H9 (cell line): ENCODE measurements around the gene ADAM17. TPM values are rescaled to one million over a fixed set of nuclear protein-coding genes. Genes with fewer than 3 reads are reported as not detected.

Experiments
- DNase-seq: peaks from one replicate; pipeline ENCODE4 v3.0.0-alpha.2; 2017
- H2AFZ ChIP-seq: one replicate; pipeline ENCODE4 v1.6.1; 2013; ENCODE audit warnings: mild to moderate bottlenecking, low read length, control low read depth, moderate library complexity
- H2AK5ac ChIP-seq: 2 replicates; pipeline ENCODE4 v1.6.1; 2013; ENCODE audit warnings: low read length, control low read depth, mixed read lengths; ENCODE audit not compliant: insufficient read length
- H2BK120ac ChIP-seq: one replicate; pipeline ENCODE4 v1.6.1; 2013; ENCODE audit warnings: low read depth, mild to moderate bottlenecking, low read length, control low read depth, inconsistent platforms; ENCODE audit not compliant: poor library complexity, severe bottlenecking
- H2BK12ac ChIP-seq: 2 replicates; pipeline ENCODE4 v1.6.1; 2013; ENCODE audit warnings: low read length, control low read depth, mixed read lengths, low read depth; ENCODE audit not compliant: insufficient read length
- H2BK15ac ChIP-seq: 2 replicates; pipeline ENCODE4 v1.6.1; 2013; ENCODE audit warnings: low read depth, low read length, control low read depth
- H2BK20ac ChIP-seq: one replicate; pipeline ENCODE4 v1.6.1; 2013; ENCODE audit warnings: low read depth, mild to moderate bottlenecking, low read length, control low read depth, inconsistent platforms; ENCODE audit not compliant: poor library complexity, severe bottlenecking
- H2BK5ac ChIP-seq: 2 replicates; pipeline ENCODE4 v1.6.1; 2013; ENCODE audit warnings: low read length, control low read depth, mixed read lengths; ENCODE audit not compliant: insufficient read length
- H3K14ac ChIP-seq: 2 replicates; pipeline ENCODE4 v1.6.1; 2013; ENCODE audit warnings: low read length, control low read depth; ENCODE audit not compliant: insufficient read depth
- H3K18ac ChIP-seq: 2 replicates; pipeline ENCODE4 v1.6.1; 2013; ENCODE audit warnings: low read depth, mild to moderate bottlenecking, mixed read lengths, low read length, control low read depth; ENCODE audit not compliant: insufficient read length
- H3K23ac ChIP-seq: 2 replicates; pipeline ENCODE4 v1.6.1; 2013; ENCODE audit warnings: low read length, control low read depth, mixed read lengths, low read depth; ENCODE audit not compliant: insufficient read length
- H3K23me2 ChIP-seq: 2 replicates; pipeline ENCODE4 v1.6.1; 2013; ENCODE audit warnings: low read depth, mild to moderate bottlenecking, mixed read lengths, low read length, control low read depth; ENCODE audit not compliant: insufficient read length, poor library complexity, severe bottlenecking
- H3K27ac ChIP-seq: 2 replicates; pipeline ENCODE4 v1.5.1; 2013; ENCODE audit warnings: low read length, control low read depth, mixed read lengths, low read depth; ENCODE audit not compliant: insufficient read length
- H3K27me3 ChIP-seq: 2 replicates; pipeline ENCODE4 v1.6.1; 2013; ENCODE audit warnings: low read length, control low read depth, inconsistent platforms; ENCODE audit not compliant: insufficient read depth
- H3K4ac ChIP-seq: 2 replicates; pipeline ENCODE4 v1.6.1; 2013; ENCODE audit warnings: low read depth, mild to moderate bottlenecking, control low read depth, inconsistent platforms, low read length, moderate library complexity
- H3K4me1 ChIP-seq: 2 replicates; pipeline ENCODE4 v1.6.1; 2013; ENCODE audit warnings: low read length, control low read depth, inconsistent platforms; ENCODE audit not compliant: insufficient read depth
- H3K4me2 ChIP-seq: 2 replicates; pipeline ENCODE4 v1.6.1; 2013; ENCODE audit warnings: low read length, control low read depth, mixed read lengths; ENCODE audit not compliant: insufficient read length, insufficient read depth
- H3K56ac ChIP-seq: 2 replicates; pipeline ENCODE4 v1.6.1; 2013; ENCODE audit warnings: low read depth, mild to moderate bottlenecking, mixed read lengths, low read length, control low read depth; ENCODE audit not compliant: insufficient read length
- H3K79me1 ChIP-seq: 2 replicates; pipeline ENCODE4 v1.6.1; 2013; ENCODE audit warnings: low read depth, mild to moderate bottlenecking, moderate library complexity, low read length, control low read depth, inconsistent platforms; ENCODE audit not compliant: insufficient read depth, poor library complexity, severe bottlenecking
- H3K79me2 ChIP-seq: 2 replicates; pipeline ENCODE4 v1.6.1; 2013; ENCODE audit warnings: low read length, control low read depth, inconsistent platforms; ENCODE audit not compliant: insufficient read depth
- H3K9ac ChIP-seq: 2 replicates; pipeline ENCODE4 v1.6.1; 2013; ENCODE audit warnings: low read length, control low read depth, mixed read lengths; ENCODE audit not compliant: insufficient read length; ENCODE audit errors: extremely low read depth
- H3K9me3 ChIP-seq: one replicate; pipeline ENCODE4 v1.6.1; 2013; ENCODE audit warnings: low read depth, low read length, inconsistent platforms; ENCODE audit not compliant: control insufficient read depth
- H3T11ph ChIP-seq: one replicate; pipeline ENCODE4 v1.6.1; 2013; ENCODE audit warnings: mild to moderate bottlenecking, low read length, control low read depth, inconsistent platforms
- H4K20me1 ChIP-seq: one replicate; pipeline ENCODE4 v1.6.1; 2013; ENCODE audit not compliant: control insufficient read depth, insufficient read length, insufficient read depth
- H4K5ac ChIP-seq: 2 replicates; pipeline ENCODE4 v1.6.1; 2013; ENCODE audit warnings: low read depth, mild to moderate bottlenecking, mixed read lengths, low read length, control low read depth; ENCODE audit not compliant: insufficient read length
- H4K8ac ChIP-seq: replicated peaks from 2 replicates; pipeline ENCODE4 v1.6.1; 2013; ENCODE audit warnings: low read length, control low read depth, mixed read lengths, low read depth; ENCODE audit not compliant: insufficient read length
- H4K91ac ChIP-seq: 2 replicates; pipeline ENCODE4 v1.6.1; 2013; ENCODE audit warnings: low read depth, mild to moderate bottlenecking, moderate library complexity, mixed read lengths, low read length, control low read depth; ENCODE audit not compliant: insufficient read length
- H3K27ac Mint-ChIP-seq, 3 experiments: 2 replicates in 2 of 3; 3 replicates in 1 of 3; pipeline ENCODE4 v1.8.0; 2020 to 2021; ENCODE audit warnings: mixed read lengths in 3 of 3, mild to moderate bottlenecking in 1 of 3, moderate library complexity in 1 of 3
- H3K27me3 Mint-ChIP-seq: 2 replicates; pipeline ENCODE4 v1.8.0; 2021; ENCODE audit warnings: low read depth, mild to moderate bottlenecking, moderate library complexity, mixed read lengths
- H3K36me3 Mint-ChIP-seq, 3 experiments: 2 replicates in 2 of 3; 3 replicates in 1 of 3; pipeline ENCODE4 v1.8.0; 2020 to 2021; ENCODE audit warnings: low read depth in 3 of 3, mixed read lengths in 3 of 3; ENCODE audit not compliant: insufficient read depth in 1 of 3
- H3K4me1 Mint-ChIP-seq, 2 experiments: 2 replicates each; pipeline ENCODE4 v1.8.0; 2020; ENCODE audit warnings: mixed read lengths in 2 of 2
- H3K4me3 Mint-ChIP-seq, 2 experiments: 2 replicates in 1 of 2; 3 replicates in 1 of 2; pipeline ENCODE4 v1.8.0; 2020 to 2021; ENCODE audit warnings: mild to moderate bottlenecking in 2 of 2, mixed read lengths in 2 of 2, moderate library complexity in 1 of 2
- H3K9me3 Mint-ChIP-seq, 2 experiments: 2 replicates in 1 of 2; 3 replicates in 1 of 2; pipeline ENCODE4 v1.8.0; 2020; ENCODE audit warnings: mild to moderate bottlenecking in 2 of 2, mixed read lengths in 2 of 2, moderate library complexity in 1 of 2
- CTCF ChIP-seq: fragments of 200-600 bp; sonication (generic); conservative IDR thresholded peaks from 3 replicates; pipeline ENCODE4 v1.8.0; 2021; ENCODE audit warnings: antibody characterized with exemption, mild to moderate bottlenecking
- WGBS: extraction: QIAGEN DNeasy Blood & Tissue Kit; methylation state at CpG from one replicate; pipeline ENCODE4 v1.1.7; 2013; ENCODE audit warnings: missing lambda C conversion rate, low lambda C conversion rate, mixed read lengths; ENCODE audit not compliant: insufficient read length; ENCODE audit errors: extremely low coverage; 5-methylcytosine and 5-hydroxymethylcytosine counted together
- total RNA-seq: library from RNA; stranded (reverse); gene quantifications from 2 replicates; pipeline ENCODE4 v1.2.1, GENCODE V29; 2021

Gene ADAM17
- total RNA-seq, 1 experiment from 2014 or later = 26.3 TPM

- Histone ChIP-seq H4K20me1 (no peaks in the 10 kb centered on the region), H3K79me2 (no peaks in the 10 kb centered on the region), H3K79me1 (no peaks in the 10 kb centered on the region), H3K23me2 (no peaks in the 10 kb centered on the region), H3K9ac (no peak overlapping the region), H3K27ac (no peak overlapping the region), H3K18ac (no peak overlapping the region), H2BK20ac (no peak overlapping the region), H4K8ac (no peak overlapping the region), H4K91ac (no peak overlapping the region), H3T11ph (no peak overlapping the region), H3K27me3 (no peaks in the 10 kb centered on the region), H3K4me1 (no peaks in the 10 kb centered on the region), H2BK120ac (no peak overlapping the region), H2AK5ac (no peak overlapping the region), H3K56ac (no peak overlapping the region), H3K9me3 (no peaks in the 10 kb centered on the region), H4K5ac (no peak overlapping the region), H3K4ac (no peak overlapping the region), H3K4me2 (no peak overlapping the region), H2BK5ac (no peak overlapping the region), H3K23ac (no peak overlapping the region), H2BK12ac (no peak overlapping the region), H2AFZ (no peak overlapping the region), H2BK15ac (no peak overlapping the region), H3K14ac (no peak overlapping the region)
- Mint-ChIP-seq H3K36me3 (peaks cover 17 to 83% (median 71%) of the 10 kb centered on the region in 3 experiments; a peak in 6 of 7 replicates), H3K9me3 (no peaks in the 10 kb centered on the region), H3K27ac (no peak overlapping the region), H3K27me3 (no peaks in the 10 kb centered on the region), H3K4me3 (no peak overlapping the region), H3K4me1 (no peaks in the 10 kb centered on the region)
- DNase-seq = no peak
- no peak for TF ChIP-seq CTCF
- WGBS = no CpG with 5 or more reads among the region's 2 CpGs
These were observed 64.8 kb downstream of the ADAM17 start for GRCh38 chr2:9490789-9491188.
